Loucy (cell line): Measurements from ENCODE around the gene PEX16.

ENCODE experiments used
- EZH2phosphoT487 ChIP-seq: fragments of 200-600 bp; IDR thresholded peaks from 2 replicates; pipeline ENCODE4 v1.6.1; 2018; ENCODE audit warnings: antibody characterized with exemption, mild to moderate bottlenecking, moderate library complexity, borderline replicate concordance
- TF ChIP-seq, protein P1 (sequence below): fragments of 200-600 bp; sonication (generic); conservative IDR thresholded peaks from 2 replicates; pipeline ENCODE4 v1.5.1; 2014; ENCODE audit warnings: mild to moderate bottlenecking, antibody characterized with exemption, low read length

GRCh38 chr11:45964911-45965389 is 47.3 kb upstream of the PEX16 start:
- TF ChIP-seq, protein P1, sequence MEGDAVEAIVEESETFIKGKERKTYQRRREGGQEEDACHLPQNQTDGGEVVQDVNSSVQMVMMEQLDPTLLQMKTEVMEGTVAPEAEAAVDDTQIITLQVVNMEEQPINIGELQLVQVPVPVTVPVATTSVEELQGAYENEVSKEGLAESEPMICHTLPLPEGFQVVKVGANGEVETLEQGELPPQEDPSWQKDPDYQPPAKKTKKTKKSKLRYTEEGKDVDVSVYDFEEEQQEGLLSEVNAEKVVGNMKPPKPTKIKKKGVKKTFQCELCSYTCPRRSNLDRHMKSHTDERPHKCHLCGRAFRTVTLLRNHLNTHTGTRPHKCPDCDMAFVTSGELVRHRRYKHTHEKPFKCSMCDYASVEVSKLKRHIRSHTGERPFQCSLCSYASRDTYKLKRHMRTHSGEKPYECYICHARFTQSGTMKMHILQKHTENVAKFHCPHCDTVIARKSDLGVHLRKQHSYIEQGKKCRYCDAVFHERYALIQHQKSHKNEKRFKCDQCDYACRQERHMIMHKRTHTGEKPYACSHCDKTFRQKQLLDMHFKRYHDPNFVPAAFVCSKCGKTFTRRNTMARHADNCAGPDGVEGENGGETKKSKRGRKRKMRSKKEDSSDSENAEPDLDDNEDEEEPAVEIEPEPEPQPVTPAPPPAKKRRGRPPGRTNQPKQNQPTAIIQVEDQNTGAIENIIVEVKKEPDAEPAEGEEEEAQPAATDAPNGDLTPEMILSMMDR: peak; percentile 97
- TF ChIP-seq EZH2phosphoT487: no peak
